H1 (cell line): ENCODE measurements around the gene PKD2L2. TPM values are rescaled to one million over a fixed set of nuclear protein-coding genes. Genes with fewer than 3 reads are reported as not detected.

Source experiments
- CTCF ChIA-PET: fragments of 300-600 bp; sonication (Branson Sonifier 250); formaldehyde crosslinking; loops from one replicate; lab custom pipeline; 2021; ENCODE audit not compliant: partially characterized antibody; lab: Charles Lee
- POLR2A ChIA-PET: fragments of 300-600 bp; sonication (Branson Sonifier 250); formaldehyde crosslinking; loops from one replicate; lab custom pipeline; 2021; ENCODE audit warnings: inconsistent platforms; ENCODE audit not compliant: partially characterized antibody; lab: Charles Lee
- DNase-seq, 2 experiments: peaks; one replicate each; pipeline versions ENCODE4 v3.0.0 to v3.0.0-alpha.2; 2010 to 2022; ENCODE audit warnings: low spot score in 2 of 2, low read depth in 1 of 2, mixed read lengths in 1 of 2
- FAIRE-seq: peaks from 2 replicates; lab custom pipeline; 2011; peaks lifted over from hg19 to GRCh38; lab: Jason Lieb, UNC
- H2AFZ ChIP-seq: 2 replicates; pipeline ENCODE4 v1.8.1; 2012; ENCODE audit warnings: low read length, inconsistent platforms
- H2AK5ac ChIP-seq: 2 replicates; pipeline ENCODE4 v1.6.1; 2013; ENCODE audit warnings: low read depth, low read length
- H2BK120ac ChIP-seq: replicated peaks from 2 replicates; pipeline ENCODE3; 2013; ENCODE audit warnings: low read depth, low read length, inconsistent platforms
- H2BK12ac ChIP-seq: 2 replicates; pipeline ENCODE4 v1.6.1; 2013; ENCODE audit warnings: low read depth, low read length
- H2BK15ac ChIP-seq: 2 replicates; pipeline ENCODE4 v1.6.1; 2013; ENCODE audit warnings: low read length
- H2BK20ac ChIP-seq: 2 replicates; pipeline ENCODE4 v1.6.1; 2013; ENCODE audit warnings: low read length
- H2BK5ac ChIP-seq: 2 replicates; pipeline ENCODE4 v1.6.1; 2013; ENCODE audit warnings: low read depth, low read length
- H3K14ac ChIP-seq: 2 replicates; pipeline ENCODE4 v1.6.1; 2013; ENCODE audit warnings: inconsistent platforms; ENCODE audit not compliant: insufficient read length
- H3K18ac ChIP-seq: 2 replicates; pipeline ENCODE4 v1.6.1; 2013; ENCODE audit warnings: low read length; ENCODE audit errors: extremely low read depth
- H3K23ac ChIP-seq: 2 replicates; pipeline ENCODE4 v1.6.1; 2013; ENCODE audit warnings: inconsistent platforms; ENCODE audit not compliant: insufficient read length
- H3K23me2 ChIP-seq: 2 replicates; pipeline ENCODE4 v1.6.1; 2013; ENCODE audit warnings: low read depth, low read length
- H3K27ac ChIP-seq: 2 replicates; pipeline ENCODE4 v1.6.1; 2011; ENCODE audit warnings: low read depth, low read length, inconsistent platforms
- H3K27me3 ChIP-seq, 4 experiments: replicated peaks in 1 of 4; 1 replicate in 1 of 4; 2 replicates in 3 of 4; pipeline versions ENCODE4 v1.6.1 to v1.8.1; 2011 to 2013; ENCODE audit warnings: low read length in 3 of 4, mild to moderate bottlenecking in 3 of 4, inconsistent platforms in 2 of 4, mixed read lengths in 2 of 4, moderate library complexity in 1 of 4; ENCODE audit not compliant: control insufficient read depth in 3 of 4, insufficient read depth in 3 of 4; ENCODE audit errors: extremely low read depth in 1 of 4
- H3K36me3 ChIP-seq, 4 experiments: 2 replicates each; pipeline versions ENCODE4 v1.6.1 to v1.8.1; 2011 to 2013; ENCODE audit warnings: mild to moderate bottlenecking in 4 of 4, low read length in 3 of 4, moderate library complexity in 2 of 4, control low read depth in 1 of 4, inconsistent platforms in 1 of 4; ENCODE audit not compliant: insufficient read depth in 4 of 4, control insufficient read depth in 2 of 4
- H3K4ac ChIP-seq: replicated peaks from 2 replicates; pipeline ENCODE3; 2013; ENCODE audit warnings: low read length, low read depth, mixed read lengths, inconsistent platforms; ENCODE audit not compliant: insufficient read length
- H3K4me1 ChIP-seq, 4 experiments: replicated peaks in 1 of 4; 1 replicate in 1 of 4; 2 replicates in 3 of 4; pipeline versions ENCODE4 v1.6.1 to v1.8.1; 2011 to 2013; ENCODE audit warnings: low read length in 3 of 4, inconsistent platforms in 2 of 4, mixed read lengths in 1 of 4; ENCODE audit not compliant: insufficient read depth in 4 of 4, control insufficient read depth in 3 of 4
- H3K4me2 ChIP-seq, 2 experiments: 2 replicates each; pipeline versions ENCODE4 v1.6.1 to v1.8.1; 2011 to 2013; ENCODE audit warnings: low read depth in 2 of 2, low read length in 2 of 2, control low read depth in 1 of 2, inconsistent platforms in 1 of 2, mild to moderate bottlenecking in 1 of 2; ENCODE audit not compliant: insufficient read depth in 1 of 2
- H3K4me3 ChIP-seq, 4 experiments: fragments of 200-600, 300-600 bp in 1 of 4; sonication (generic), shearing (Covaris generic), sonication (Bioruptor Twin) in 1 of 4; 2 replicates each; pipeline versions ENCODE4 v1.5.1 to v1.8.1; 2011 to 2016; ENCODE audit warnings: low read length in 4 of 4, low read depth in 3 of 4, control low read depth in 2 of 4, inconsistent platforms in 2 of 4, mild to moderate bottlenecking in 2 of 4, mixed read lengths in 1 of 4, moderate library complexity in 1 of 4; ENCODE audit not compliant: insufficient read depth in 2 of 4; ENCODE audit errors: extremely low read depth in 1 of 4
- H3K56ac ChIP-seq: replicated peaks from 2 replicates; pipeline ENCODE3; 2013; ENCODE audit warnings: low read depth, mild to moderate bottlenecking, mixed read lengths, low read length, inconsistent platforms; ENCODE audit not compliant: insufficient read length
- H3K79me1 ChIP-seq: 2 replicates; pipeline ENCODE4 v1.6.1; 2013; ENCODE audit warnings: low read depth, low read length, control low read depth
- H3K79me2 ChIP-seq, 2 experiments: 2 replicates each; pipeline versions ENCODE4 v1.6.1 to v1.8.1; 2012 to 2013; ENCODE audit warnings: low read length in 2 of 2, mild to moderate bottlenecking in 2 of 2, inconsistent platforms in 1 of 2; ENCODE audit not compliant: insufficient read depth in 2 of 2, control insufficient read depth in 1 of 2
- H3K9ac ChIP-seq, 4 experiments: replicated peaks in 1 of 4; 1 replicate in 1 of 4; 2 replicates in 3 of 4; pipeline versions ENCODE4 v1.6.1 to v1.8.1; 2011 to 2013; ENCODE audit warnings: low read depth in 3 of 4, low read length in 3 of 4, control low read depth in 2 of 4, mild to moderate bottlenecking in 2 of 4, moderate library complexity in 2 of 4, inconsistent platforms in 1 of 4; ENCODE audit errors: extremely low read depth in 1 of 4
- H3K9me3 ChIP-seq, 2 experiments: 2 replicates each; pipeline versions ENCODE4 v1.6.1 to v1.8.1; 2012 to 2013; ENCODE audit warnings: mild to moderate bottlenecking in 2 of 2, moderate library complexity in 2 of 2, control low read depth in 1 of 2, inconsistent platforms in 1 of 2, low read depth in 1 of 2, low read length in 1 of 2, mixed read lengths in 1 of 2; ENCODE audit not compliant: insufficient read depth in 2 of 2
- H4K20me1 ChIP-seq, 2 experiments: replicated peaks in 1 of 2; 2 replicates each; pipeline versions ENCODE3 to v1.8.1; 2011 to 2013; ENCODE audit warnings: inconsistent platforms in 2 of 2, low read length in 2 of 2, mild to moderate bottlenecking in 1 of 2; ENCODE audit not compliant: insufficient read depth in 2 of 2, control insufficient read depth in 1 of 2
- H4K5ac ChIP-seq: 2 replicates; pipeline ENCODE4 v1.6.1; 2013; ENCODE audit warnings: low read length, low read depth, mixed read lengths, inconsistent platforms; ENCODE audit not compliant: insufficient read length
- H4K8ac ChIP-seq: 2 replicates; pipeline ENCODE4 v1.8.0; 2013; ENCODE audit warnings: mild to moderate bottlenecking, moderate library complexity, low read length, inconsistent platforms; ENCODE audit not compliant: insufficient read depth; ENCODE audit errors: extremely low read depth
- H4K91ac ChIP-seq: replicated peaks from 2 replicates; pipeline ENCODE3; 2013; ENCODE audit warnings: low read length, mixed read lengths, inconsistent platforms; ENCODE audit not compliant: insufficient read length
- CBX5 ChIP-seq: fragments of 300-800, 300-1000 bp; sonication (generic); IDR thresholded peaks from 2 replicates; pipeline ENCODE4 v1.7.1; 2016; ENCODE audit warnings: antibody characterized with exemption, low read length, low read depth
- NANOG ChIP-seq: IDR thresholded peaks from 2 replicates; pipeline ENCODE4 v1.6.1; 2011; ENCODE audit warnings: low read length, low read depth, mild to moderate bottlenecking, inconsistent platforms; ENCODE audit not compliant: insufficient read depth, poor library complexity, severe bottlenecking
- SP4 ChIP-seq: IDR thresholded peaks from 2 replicates; pipeline ENCODE4 v1.6.1; 2012; ENCODE audit warnings: low read length, inconsistent platforms
- WGBS, 2 experiments: shearing (Covaris generic) in 1 of 2; methylation state at CpG; one replicate each; pipeline versions ENCODE4 v1.1.6 to v1.1.7; 2013 to 2015; ENCODE audit warnings: low lambda C conversion rate in 2 of 2, mixed read lengths in 2 of 2, inconsistent platforms in 1 of 2, low coverage in 1 of 2, missing lambda C conversion rate in 1 of 2; ENCODE audit not compliant: insufficient replicate concordance in 2 of 2, insufficient coverage in 1 of 2, insufficient read length in 1 of 2; ENCODE audit errors: extremely low coverage in 1 of 2, missing lambda C conversion rate in 1 of 2; 5-methylcytosine and 5-hydroxymethylcytosine counted together
- polyA plus RNA-seq, 7 experiments: library from polyadenylated mRNA; depleted of rRNA in 3 of 7; stranded (reverse) in 5 of 7; unstranded in 2 of 7; fragments of >200 nt in 5 of 7; fragments of 200-250 nt in 2 of 7; gene quantifications; 1 replicate in 5 of 7; 2 replicates in 1 of 7; 4 replicates in 1 of 7; pipeline versions ENCODE4 v1.2.1 to v1.2.3, GENCODE V29; 2011 to 2013; ENCODE audit warnings: missing spikeins in 2 of 7, mixed read lengths in 2 of 7
- total RNA-seq: library from RNA; stranded (reverse); fragmentation: NEBNext Ultra II Directional; extraction: Animal tissue kit (Norgen Biotek cat#: 25700); gene quantifications from 2 replicates; pipeline ENCODE4 v1.2.1, GENCODE V29; 2021

Gene PKD2L2
- total and polyA plus RNA-seq, 2 of the 8 experiments (the other 6 are each of a cell fraction or from before 2014, with no cell fraction given) = not detected

DNA sequence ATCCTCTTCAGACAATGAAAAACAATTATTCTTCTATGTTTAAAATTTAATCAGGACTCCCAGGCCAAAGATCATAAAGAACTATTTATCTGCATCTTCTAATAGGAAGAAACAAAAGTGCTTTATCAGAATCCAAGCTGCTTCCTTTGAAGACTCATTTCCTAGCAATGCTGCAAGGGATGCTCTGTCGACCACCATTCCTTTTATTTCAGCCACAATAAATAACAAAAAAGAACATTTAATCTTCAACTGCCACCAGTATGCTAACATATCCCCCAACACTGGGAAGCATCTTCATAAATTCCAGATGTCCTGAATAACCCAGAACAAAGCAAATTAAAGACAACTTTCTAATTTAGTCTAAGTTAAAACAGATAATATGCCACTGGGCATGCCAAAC lies 68.7 kb downstream of the PKD2L2 start:
- no peak overlapping the region for H4K8ac ChIP-seq
- H2BK15ac ChIP-seq = no peak overlapping the region
- no peak overlapping the region for H2AK5ac ChIP-seq
- peaks cover 3 to 44% (median 11%) of the 10 kb centered on the region in 4 experiments; a peak in 6 of 8 replicates for H3K36me3 ChIP-seq
- TF ChIP-seq NANOG = no peak
- no peak for TF ChIP-seq CBX5
- no peak for TF ChIP-seq SP4
- H3K56ac ChIP-seq = no peak overlapping the region
- H2BK5ac ChIP-seq = no peak overlapping the region
- no peaks in the 10 kb centered on the region for H3K23me2 ChIP-seq
- H3K27me3 ChIP-seq = no peaks in the 10 kb centered on the region
- no peak overlapping the region for H4K5ac ChIP-seq
- ChIA-PET CTCF (interaction anchor here (0.6 kb wide), 1 partner anchor 198 kb away, joined by 3 read pairs; no protein-coding TSS in a partner anchor), POLR2A (no interaction called here)
- no peaks in the 10 kb centered on the region for H4K20me1 ChIP-seq
- H3K4me3 ChIP-seq = no peak overlapping the region
- no peak overlapping the region for H3K4ac ChIP-seq
- H2BK120ac ChIP-seq = no peak overlapping the region
- H3K9ac ChIP-seq = no peak overlapping the region
- WGBS, 2 experiments = 96% methylated on average over 1 of the region's 1 CpG; no CpG with 5 or more reads in 1 of the 2 experiments
- no peak overlapping the region for H3K23ac ChIP-seq
- no peak for DNase-seq
- no peak overlapping the region for H3K18ac ChIP-seq
- no peak for FAIRE-seq
- H4K91ac ChIP-seq = no peak overlapping the region
- no peak overlapping the region for H3K4me2 ChIP-seq
- no peak overlapping the region for H3K14ac ChIP-seq
- H3K27ac ChIP-seq = no peak overlapping the region
- no peaks in the 10 kb centered on the region for H3K79me1 ChIP-seq
- H3K4me1 ChIP-seq = no peaks in the 10 kb centered on the region
- H3K79me2 ChIP-seq = no peaks in the 10 kb centered on the region
- no peaks in the 10 kb centered on the region for H3K9me3 ChIP-seq
- no peak overlapping the region for H2BK20ac ChIP-seq
- H2AFZ ChIP-seq = no peak overlapping the region
- no peak overlapping the region for H2BK12ac ChIP-seq
